HG03139 (cell line): ENCODE results near the gene BAG3.
A peak's percentile ranks its signal among the peaks of the same experiment; 100 is the strongest.
"Not testable (repeated sequence)": the region's sequence is repeated elsewhere in the genome, so short reads cannot be mapped to it uniquely, and the experiment has no call there.

Experiments
- ATAC-seq: cut with Tn5 transposase; IDR thresholded peaks from one replicate; pipeline ENCODE4 v1.9.1; 2021; ENCODE audit not compliant: unreplicated experiment

BAG3 gene

DNA sequence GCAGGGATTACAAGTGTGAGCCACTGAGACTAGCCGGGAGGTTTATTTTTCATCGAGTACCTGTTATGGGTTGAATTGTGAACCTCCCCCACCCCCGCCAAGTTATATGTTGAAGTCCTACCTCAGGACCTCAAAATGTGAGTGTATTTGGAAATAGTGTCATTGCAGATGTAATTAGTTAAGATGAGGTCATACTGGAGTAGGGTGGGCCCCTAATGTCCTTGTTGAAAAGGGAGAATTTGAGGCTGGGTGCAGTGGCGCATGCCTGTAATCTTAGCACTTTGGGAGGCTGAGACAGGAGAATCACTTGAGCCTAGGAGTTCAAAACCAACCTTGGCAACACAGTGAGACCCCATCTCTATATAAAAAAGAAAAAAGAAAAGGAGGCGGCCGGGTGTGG lies 10.8 kb upstream of the BAG3 start:
- no peak for ATAC-seq

DNA sequence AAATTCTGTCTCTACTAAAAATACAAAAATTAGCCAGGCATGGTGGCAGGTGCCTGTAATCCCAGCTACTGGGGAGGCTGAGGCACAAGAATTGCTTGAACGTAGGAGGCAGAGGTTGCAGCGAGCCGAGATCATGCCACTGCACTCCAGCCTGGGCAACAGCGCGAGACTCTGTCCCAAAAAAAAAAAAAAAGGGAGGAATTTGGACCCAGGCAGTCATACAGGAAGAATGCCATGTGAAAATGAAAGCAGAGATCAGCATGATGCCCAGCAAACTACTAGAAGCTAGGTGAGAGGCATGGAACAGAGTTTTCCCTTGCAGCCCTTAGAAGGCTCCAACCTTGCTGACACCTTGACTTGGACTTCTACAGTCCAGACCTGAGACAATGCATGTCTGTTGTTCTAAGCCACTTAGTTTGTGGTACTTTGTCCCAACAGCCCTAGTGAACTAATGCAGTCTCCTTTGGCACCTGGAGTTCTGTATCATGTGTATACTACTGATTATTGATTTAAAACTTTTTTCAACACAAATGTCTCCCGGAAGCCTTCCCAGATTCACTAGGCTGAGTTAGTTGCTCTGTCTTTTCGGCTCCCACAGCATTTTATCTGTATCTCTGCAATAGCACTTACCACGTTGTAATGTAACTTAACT lies 10.2 kb upstream of the BAG3 start:
- no peak for ATAC-seq

DNA sequence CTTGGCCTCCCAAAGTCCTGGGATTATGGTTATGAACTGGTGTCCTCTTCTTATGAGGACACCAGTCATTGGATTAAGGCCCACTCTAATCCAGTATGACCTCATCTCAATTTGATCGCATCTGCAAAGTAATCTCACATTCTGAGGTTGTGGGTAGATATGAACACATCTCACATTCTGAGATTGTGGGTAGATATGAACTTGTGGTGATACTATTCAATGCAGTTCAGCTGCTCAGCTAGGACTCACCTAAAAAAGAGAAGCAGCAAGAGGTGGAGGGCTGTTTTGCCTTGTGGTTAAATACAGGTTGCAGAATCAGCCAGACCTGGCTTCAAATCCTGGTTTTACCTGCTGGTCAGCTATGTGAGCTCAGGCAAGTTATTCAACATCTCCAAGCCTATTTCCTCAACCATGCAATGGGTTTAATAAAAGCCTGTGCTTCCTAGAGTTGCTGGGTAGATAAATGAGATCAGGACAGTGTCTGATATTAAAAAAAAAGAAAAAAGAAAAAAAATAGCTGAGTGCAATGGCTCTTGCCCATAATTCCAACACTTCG lies 8.5 kb upstream of the BAG3 start:
- ATAC-seq, result no peak

DNA sequence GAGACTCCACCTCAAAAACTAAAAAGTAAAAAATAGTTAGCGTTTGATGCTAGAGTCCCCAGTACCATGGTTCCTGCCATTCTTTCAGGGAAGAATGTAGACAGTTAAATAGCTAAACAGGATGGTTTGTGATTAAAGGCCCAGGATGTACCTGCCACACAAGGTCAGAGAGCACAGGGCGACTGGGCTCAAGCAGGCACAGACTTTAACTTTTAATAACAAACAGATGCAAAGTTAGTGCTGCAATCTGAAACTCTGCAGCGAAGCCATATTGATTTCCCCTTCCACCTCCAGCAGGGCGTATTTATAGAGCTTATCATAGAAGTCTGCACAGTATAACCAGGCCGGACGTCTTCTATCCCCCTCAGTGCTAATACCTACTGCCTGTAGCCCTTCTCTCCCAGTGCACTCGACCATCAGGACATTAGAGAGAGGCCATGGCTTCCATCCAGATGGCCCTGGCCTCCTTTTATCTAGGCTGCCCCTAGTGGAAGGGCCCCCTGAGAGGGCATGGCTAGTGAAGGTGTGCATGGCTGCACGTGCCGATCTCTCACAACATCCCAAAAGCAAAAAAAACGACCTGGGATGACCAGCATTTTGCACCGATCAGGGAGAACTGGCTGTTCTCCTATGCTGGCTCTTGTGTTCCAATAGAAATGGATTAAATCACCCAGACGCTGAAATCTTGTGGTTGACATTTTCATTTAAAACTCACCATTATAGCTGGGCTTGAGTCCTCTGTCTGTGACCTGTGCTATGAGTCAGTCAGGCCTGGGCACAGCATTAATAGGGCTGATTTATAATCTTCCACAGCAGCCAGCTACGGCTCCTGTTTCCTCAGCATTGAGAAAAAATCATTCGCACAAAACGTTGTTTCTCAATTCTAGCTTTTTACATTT lies 7.6 kb upstream of the BAG3 start:
- ATAC-seq, result no peak

DNA sequence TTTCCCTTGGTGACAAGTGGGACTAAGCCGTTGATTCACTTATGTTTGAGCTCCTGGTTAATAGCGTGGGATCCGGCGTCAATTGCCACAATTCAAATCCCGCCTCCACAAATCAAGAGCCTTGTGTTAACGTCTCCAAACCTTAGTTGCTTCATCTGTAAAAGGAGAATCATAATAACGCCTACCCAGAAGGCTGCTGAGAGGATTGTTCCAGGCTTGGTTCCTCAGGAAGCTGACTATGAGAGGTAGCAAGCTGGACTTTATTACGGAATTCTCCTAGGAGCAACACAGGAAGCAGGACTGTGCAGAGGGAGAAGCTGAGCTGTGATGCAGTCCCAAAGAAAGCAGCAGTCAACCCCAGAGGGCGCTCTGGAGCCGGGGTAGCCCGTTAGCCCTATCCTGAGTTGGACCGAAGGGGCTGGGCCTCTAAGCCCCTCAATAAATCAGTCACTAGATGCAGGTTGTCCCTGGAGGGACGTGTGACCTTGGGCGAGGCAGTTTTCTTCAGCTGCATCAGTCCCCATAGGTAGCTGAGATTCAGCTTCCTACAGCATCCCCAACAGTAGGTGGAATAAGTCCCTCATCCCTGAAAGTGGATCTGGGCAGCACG lies 6.9 kb upstream of the BAG3 start:
- ATAC-seq, result no peak

DNA sequence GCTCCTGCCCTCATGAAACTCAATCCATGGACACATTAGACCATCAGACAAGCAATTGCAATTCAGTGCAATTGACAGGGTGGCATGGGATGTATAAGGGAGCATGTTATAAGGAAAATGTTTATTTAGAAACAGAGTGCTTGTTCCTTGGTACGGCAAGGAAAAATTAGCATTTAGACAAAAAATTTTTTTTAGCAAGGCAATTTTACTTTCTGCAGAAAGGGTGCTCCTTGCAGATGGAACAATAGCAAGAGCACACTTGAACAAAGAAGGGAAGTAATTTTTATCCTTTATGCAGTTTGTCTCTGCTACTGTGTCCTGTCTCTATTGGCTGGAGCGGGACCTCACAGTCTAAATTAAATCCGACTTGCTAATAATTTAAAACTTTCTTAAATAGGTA lies 6.2 kb upstream of the BAG3 start:
- no peak for ATAC-seq

DNA sequence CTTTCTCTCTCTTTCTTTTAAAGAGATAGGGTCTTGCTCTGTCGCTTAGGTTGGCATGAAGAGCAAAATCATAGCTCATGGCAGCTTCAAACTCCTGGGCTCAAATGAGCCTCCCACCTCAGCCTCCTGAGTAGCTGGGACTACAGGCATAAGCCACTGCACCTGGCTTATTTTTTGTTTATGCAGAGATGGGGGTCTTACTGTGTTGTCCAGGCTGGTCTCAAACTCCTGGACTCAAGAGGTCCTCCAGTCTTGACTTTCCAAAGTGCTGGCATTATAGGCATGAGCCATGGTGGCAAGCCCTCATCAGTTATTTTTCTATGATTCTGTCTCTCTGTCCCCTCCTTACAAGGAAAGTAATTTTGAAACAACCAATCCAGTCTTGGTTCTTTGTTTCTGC lies 1.1 kb upstream of the BAG3 start:
- ATAC-seq, result no peak

DNA sequence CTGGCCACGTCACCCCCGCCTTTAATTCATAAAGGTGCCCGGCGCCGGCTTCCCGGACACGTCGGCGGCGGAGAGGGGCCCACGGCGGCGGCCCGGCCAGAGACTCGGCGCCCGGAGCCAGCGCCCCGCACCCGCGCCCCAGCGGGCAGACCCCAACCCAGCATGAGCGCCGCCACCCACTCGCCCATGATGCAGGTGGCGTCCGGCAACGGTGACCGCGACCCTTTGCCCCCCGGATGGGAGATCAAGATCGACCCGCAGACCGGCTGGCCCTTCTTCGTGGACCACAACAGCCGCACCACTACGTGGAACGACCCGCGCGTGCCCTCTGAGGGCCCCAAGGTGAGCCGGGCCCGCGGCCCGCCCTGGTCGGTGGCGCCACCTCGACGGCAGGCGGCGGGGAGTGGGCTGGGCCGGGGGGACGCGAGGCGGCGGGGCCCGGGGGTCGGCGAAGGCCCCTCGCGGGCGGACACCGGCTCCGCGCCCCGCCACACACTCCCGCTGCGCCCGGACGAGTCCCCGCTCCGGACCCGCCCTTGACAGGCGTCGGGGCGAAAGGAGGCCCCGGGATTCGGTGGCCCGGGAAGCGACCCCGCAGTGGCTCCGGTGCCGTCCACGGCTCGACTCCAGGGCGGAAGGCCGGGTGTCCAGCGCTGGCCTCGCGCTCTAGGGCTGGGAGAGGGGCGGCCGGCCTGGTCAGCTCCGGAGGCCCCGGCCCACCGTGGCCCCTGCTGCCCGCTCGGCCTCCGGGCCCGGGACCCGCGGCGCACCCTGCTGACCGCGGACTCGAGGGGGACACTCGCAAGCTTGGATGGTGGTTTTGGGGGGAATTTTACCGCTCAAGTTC lies 557 bp downstream of the BAG3 start:
- peak; percentile 16 for ATAC-seq

DNA sequence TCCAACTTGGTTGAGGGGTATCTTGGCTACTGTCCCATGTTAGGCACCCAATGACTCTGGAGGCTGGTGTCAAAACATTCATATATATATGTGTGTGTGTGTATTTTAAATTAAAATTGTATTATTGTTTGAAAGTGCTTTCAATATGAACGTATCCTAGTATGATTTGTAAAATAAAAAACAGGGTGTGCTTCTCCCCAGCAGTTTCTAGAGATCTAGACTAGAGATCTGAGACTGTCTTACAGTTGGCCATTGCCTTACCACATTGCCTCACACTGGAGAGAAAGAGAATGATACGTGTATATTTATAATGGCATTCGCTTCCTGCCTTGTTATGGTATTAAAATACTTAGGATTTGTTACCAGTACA lies 1.2 kb downstream of the BAG3 start:
- no peak for ATAC-seq

DNA sequence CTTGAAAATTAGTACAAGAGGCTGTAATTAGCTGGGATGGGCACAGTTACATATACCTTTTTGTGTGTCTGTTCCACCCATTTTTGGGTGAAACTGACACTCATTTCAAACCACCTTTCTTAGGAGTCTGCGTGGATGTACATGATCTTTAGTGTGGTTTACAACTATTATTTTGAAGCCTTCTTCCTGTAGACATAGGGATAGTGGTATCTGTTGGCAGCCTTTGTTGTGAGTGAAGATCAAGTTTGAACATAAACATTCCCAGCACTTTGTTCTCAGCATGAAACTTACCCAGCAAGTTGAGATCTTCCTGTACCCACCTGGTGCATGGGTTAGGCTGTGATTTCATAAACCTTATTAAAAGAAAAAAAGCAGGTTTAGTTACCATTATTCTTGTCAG lies 2.0 kb downstream of the BAG3 start:
- ATAC-seq, result no peak

DNA sequence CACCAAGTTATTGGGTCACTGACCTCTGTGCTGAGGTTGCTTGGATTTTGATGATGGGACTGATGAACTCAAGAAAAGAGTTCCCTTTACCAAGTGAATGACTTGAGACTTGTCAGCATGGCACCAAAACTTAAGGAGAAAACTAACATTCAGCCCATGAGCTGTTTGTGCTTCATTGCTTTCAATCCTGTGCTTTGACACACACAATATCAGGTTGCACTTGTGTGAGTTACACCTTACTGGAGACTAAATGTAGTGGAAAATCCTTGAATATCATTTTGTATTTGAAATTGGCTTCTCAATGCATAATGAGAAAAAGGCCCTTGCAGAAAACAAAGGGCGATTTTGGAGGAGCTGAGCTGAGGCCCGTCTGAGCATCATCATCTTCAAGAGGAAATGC lies 2.7 kb downstream of the BAG3 start:
- ATAC-seq, result no peak

DNA sequence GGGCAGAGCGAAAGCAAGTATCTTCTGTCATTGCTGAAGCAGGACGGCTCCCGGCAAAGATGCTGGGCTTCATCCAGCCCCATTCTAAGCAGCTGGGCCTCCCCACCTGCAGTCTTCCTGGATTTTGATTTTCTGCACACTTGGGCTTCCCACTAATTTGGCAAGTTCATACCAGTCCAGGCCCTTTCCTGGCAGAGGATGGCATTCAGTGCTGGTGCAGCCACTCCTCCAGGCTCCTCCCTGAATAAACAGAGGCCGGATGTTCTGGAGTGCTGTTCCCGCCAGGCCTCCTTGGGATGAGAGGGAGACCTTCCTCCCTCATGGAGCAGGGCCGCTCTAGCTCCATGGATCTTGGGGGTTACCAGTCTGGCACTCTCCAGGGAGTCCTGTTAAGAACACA lies 3.4 kb downstream of the BAG3 start:
- ATAC-seq, result no peak

DNA sequence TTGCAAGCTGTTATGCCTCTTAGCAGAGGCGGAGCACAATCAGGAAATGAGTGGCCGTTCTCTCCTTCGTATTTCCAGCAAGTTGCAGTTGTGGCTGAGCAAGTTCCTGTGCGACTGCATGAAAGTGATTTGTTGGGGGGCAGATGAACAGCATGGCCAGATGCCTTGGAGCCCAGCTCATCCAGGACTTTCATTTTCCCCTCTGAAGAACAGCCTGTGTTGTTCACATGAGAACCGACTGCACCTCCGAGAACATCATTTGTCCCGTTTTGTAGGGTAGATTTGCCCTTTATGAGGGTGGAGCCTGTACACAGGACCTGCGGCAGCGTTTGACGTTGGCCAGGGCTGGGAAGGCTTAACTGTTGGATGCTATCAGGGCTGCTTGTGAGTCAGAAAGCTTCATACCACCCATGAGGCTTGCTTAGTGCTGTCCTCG lies 4.4 kb downstream of the BAG3 start:
- no peak for ATAC-seq

DNA sequence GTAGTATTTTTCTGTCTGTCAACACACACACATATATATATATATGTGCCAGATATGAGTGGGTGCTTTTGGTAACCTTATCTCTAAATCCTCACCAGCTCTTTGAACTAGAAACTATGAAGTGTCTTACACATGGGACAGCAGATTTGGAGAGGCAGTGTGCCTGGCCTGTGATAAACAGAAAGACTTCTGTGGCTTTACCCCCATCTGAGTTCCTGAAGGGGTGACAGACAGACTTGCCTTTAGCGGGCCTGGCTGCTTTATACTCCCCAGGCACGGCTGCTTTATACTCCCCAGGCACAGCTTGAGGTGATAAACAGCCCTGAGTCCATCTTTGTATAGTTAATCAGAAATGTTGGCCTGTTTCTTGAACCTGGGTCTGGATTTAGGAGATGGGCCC lies 5.6 kb downstream of the BAG3 start:
- no peak for ATAC-seq

DNA sequence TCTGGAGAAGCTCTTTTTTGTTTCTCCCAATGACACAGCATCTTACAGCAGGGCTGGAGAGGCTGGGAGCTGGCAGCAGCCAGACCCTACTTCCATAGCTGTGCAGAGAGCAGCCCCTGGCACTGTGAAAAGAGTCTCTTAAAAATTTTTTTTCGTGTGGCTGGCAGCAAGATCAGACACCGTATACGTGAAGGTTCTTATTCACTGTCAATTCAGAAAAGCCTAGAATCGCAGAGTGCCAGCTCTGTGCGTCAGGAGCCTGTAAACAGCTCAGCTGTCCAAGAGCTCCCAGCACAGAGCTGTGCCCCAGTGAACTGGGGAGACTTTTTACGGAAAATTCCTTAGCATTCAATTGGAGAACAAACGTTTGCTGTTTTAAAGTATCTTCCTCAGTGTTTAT lies 6.5 kb downstream of the BAG3 start:
- no peak for ATAC-seq

DNA sequence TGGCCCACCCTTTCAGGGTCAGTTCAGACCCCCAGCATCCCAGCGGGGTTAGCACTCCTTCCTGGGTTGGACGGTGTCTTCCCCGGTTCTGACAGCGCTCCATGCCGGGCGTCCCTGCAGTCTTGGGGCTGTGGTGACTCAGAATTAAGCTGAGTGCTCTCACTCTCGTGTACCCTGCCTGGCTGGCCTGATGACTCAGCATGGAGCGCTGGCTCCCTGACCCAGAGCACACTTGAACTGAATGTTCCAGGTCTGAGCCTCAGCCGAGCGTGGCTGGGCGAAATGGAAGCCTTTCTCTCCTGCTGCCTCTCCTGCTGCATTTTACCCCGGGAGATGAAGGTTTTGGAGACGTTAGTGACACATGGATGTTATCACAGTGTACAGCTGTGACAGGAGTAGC lies 7.1 kb downstream of the BAG3 start:
- ATAC-seq, result no peak

DNA sequence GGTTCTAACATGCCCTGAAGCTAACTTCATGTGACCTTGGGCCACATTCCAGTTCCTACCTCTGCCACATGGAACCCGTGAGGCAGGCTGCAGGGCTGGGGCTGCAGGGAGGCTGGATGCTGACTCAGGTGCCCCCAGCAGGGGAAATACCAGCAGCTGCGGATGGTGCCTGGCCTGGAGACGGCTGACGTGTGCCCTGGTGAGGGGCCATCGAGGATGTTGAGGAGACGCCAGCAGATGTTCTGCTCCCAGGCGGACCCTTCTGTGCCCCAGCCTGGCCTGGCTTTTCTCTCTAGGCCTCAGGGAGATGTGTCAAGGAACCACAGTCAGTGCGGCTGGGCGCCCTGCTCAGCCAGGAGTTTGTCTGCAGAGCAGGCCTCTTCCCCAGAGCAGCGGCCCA lies 8.8 kb downstream of the BAG3 start:
- no peak for ATAC-seq

DNA sequence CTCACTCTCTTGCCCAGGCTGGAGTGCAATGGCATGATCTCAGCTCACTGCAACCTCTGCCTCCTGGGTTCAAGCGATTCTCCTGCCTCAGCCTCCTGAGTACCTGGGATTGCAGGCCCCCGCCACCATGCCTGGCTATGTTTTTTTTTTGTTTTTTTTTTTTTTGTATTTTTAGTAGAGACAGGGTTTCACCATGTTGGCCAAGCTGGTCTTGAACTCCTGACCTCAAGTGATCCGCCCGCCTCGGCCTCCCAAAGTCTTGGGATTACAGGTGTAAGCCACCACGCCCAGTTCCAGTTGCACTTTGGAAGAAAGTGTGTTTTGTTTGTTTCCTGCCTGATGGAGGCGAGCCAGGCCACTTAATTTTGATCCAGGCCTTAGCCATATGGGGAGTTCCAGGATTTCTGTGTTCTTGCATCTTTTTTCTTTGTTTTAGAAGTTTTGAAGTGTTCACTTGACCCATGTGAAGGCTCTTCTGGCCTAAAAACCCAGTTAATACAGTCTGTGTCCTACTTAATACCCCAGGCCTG lies 11.0 kb downstream of the BAG3 start:
- ATAC-seq, result not testable (repeated sequence)

DNA sequence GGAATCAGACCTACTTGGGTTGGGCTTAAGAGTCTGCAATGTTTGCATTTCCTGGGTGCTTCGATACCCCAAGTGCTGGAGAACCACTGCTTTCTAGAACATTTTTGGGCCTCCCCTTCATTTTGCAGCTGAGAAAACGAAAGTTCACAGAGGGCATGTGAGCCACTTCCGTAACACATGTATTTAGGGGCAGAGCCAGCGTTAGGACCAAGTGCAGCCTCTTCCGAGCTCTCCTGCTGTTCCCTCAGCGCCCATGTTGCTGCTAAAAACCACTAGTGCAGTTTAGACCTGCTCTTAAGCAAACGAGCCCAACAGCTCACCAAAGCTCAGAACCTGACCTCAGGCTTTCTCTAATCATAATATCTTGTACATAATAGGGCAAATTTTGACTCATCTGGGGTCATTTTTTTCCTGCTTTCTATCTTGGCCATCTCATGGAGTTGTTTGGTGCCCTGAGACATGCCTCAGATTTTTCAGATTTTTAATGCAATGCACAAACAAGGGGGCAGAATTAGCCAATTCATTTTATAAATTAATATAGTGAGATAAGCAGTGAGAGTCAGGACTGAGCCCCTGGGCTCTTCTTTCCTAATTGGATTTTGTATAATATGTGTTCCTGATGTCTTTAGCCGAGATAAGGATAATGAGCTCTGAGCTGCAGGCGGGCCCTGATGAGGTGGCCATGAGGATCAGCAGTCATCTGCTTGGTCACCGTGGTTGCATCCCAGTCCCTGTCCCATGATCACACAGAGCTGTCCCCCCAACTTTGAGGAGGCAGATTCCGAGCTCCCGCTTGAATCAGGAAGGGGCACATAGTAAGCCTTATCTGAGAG lies 12.9 kb downstream of the BAG3 start:
- ATAC-seq, result no peak
